GM12865 (cell line): ENCODE data around the gene DENND2C.
"Not testable (repeated sequence)": the region's sequence is repeated elsewhere in the genome, so short reads cannot be mapped to it uniquely, and the experiment has no call there.

Experiments used
- DNase-seq: peaks from one replicate; pipeline ENCODE4 v3.0.0; 2010; ENCODE audit warnings: low read depth
- H3K4me3 ChIP-seq: 2 replicates; pipeline ENCODE4 v1.5.1; 2011; ENCODE audit warnings: mild to moderate bottlenecking, low read depth, low read length, control low read depth
- TF ChIP-seq, protein P1 (sequence below): IDR thresholded peaks from 2 replicates; pipeline ENCODE4 v1.5.1; 2011; ENCODE audit warnings: low read length, control low read depth, low read depth, inconsistent platforms; ENCODE audit not compliant: insufficient read depth; ENCODE audit errors: missing control alignments

Gene DENND2C

DNA sequence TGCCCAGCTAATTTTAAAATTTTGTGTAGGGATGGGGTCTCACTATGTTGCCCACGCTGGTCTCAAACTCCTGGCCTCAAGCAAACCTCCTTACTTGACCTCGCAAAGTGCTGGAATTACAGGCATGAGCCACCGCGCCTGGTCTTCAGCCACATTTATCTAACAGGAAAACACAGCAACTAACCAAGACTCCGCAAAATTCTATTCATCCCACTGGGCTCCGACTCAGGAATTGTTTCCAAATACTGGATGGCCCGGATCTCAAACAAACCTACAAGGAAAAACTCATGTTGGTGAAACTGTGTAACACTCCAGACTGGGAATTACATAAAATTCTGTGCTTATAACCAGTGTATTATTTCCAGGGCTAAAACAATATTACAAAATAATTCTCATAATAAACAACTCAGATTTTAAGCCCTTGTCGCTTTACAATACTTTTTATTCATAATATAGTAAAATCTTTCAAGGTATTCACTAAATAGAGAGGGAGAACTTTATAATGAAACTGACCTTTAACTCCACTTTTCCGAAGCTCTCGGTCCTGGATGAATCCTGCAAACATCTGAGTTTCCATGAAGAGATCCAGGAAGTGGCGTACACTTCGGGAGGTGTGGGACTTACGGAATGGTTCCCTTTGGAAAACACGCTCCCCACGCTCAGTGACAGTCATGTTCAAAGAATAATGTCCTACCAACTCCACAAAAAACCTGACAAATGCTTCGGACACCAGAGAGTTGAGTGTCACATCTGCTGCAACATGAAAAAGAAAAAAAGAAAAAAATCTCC is 82.5 kb downstream of the DENND2C start:
- DNase-seq, result no peak
- TF ChIP-seq, protein P1, sequence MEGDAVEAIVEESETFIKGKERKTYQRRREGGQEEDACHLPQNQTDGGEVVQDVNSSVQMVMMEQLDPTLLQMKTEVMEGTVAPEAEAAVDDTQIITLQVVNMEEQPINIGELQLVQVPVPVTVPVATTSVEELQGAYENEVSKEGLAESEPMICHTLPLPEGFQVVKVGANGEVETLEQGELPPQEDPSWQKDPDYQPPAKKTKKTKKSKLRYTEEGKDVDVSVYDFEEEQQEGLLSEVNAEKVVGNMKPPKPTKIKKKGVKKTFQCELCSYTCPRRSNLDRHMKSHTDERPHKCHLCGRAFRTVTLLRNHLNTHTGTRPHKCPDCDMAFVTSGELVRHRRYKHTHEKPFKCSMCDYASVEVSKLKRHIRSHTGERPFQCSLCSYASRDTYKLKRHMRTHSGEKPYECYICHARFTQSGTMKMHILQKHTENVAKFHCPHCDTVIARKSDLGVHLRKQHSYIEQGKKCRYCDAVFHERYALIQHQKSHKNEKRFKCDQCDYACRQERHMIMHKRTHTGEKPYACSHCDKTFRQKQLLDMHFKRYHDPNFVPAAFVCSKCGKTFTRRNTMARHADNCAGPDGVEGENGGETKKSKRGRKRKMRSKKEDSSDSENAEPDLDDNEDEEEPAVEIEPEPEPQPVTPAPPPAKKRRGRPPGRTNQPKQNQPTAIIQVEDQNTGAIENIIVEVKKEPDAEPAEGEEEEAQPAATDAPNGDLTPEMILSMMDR, result no peak
- no peak overlapping the region for H3K4me3 ChIP-seq

DNA sequence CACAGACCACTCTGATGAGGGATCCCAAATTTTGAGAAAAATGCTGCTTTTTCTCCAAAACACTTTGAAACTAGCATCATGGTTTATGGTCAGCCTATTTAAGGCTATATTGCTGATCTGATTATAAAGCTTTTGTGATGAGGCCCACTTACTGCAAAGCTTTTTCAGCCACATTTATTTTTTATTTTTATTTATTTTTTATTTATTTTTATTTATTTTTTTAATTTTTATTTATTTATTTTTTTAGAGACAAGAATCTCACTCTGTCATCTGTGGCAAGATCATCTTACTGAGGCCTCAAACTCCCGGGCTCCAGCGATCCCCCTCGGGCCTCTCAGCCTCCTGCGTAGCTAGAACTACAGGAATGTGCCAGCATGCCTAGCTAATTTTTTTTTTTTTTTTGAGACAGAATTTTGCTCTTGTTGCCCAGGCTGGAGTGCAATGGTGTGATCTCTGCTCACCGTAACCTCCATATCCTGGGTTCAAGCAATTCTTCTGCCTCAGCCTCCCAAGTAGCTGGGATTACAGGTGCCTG is 83.3 kb downstream of the DENND2C start:
- TF ChIP-seq, protein P1, result no peak
- no peak overlapping the region for H3K4me3 ChIP-seq
- DNase-seq, result no peak

DNA sequence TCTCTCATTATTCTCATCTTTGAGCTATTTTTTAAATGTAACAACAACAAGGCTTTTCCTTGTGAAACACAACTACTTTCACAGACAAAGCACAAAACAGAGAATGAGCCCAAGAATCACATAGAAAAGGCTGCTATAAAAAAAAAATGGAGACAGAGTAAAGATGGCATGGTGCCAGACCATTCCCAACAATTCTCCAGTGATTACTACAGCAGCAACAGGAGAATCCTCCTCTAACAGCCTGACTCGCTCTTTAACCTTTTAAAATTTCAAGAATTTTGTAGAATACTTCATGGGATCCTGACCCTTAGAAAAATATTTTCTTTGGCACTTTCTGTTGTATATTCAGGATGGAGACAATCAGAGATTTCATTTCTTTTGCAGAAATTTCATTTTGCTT is 84.6 kb downstream of the DENND2C start:
- no peak overlapping the region for H3K4me3 ChIP-seq
- no peak for DNase-seq
- TF ChIP-seq, protein P1, result no peak

DNA sequence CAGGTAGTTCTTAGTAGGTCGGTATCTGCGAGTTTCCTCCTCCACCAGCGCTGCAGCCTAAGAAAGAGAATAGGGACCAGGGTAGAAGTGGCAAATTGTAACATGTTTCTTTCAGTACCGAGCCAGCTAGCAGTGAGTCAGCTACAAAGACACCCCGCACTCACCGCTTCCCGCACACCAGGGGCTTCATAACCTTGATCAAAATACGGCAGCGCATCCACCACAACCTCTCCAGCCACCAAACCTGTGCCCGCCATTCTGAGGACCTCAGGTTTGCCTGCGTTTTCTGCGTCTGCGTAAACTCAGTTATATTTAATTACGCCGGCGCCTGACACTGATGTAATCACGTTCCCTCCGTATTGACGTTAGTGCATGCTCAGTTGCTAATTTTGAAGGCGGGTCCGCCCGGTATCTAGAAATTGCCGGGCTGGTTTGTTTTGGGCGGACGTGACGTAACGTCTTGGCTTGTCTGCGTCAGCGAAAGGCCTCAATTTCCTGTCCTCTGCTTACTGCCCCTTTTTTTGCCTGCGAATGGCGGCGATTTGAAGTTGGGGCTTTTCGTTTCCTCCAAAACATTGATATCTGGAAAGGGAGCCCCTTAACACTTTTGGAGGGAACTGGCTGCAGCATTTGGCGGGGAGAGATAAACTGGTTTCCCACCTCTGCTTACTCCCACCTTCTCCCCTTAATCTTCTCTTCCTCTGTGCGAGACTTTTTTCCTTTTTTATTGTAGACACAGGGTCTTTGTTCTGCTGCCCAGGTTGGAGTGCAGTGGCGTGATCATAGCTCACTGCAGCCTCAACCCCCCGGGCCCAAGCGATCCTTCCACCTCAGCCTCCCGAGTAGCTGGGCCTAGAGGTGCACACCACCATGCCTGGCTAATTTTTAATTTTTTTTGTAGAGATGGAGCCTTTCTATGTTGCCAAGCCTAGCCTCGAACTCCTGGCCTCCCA is 88.2 kb downstream of the DENND2C start, which contains the start of gene BCAS2:
TSS of gene BCAS2 (minus strand) at position 281 of the 953 bp plus-strand sequence. CDS start at position 257, 24 bp downstream.
- H3K4me3 ChIP-seq, result peak within 1 kb of the TSS; percentile 78
- peak; percentile 98 for DNase-seq

DNA sequence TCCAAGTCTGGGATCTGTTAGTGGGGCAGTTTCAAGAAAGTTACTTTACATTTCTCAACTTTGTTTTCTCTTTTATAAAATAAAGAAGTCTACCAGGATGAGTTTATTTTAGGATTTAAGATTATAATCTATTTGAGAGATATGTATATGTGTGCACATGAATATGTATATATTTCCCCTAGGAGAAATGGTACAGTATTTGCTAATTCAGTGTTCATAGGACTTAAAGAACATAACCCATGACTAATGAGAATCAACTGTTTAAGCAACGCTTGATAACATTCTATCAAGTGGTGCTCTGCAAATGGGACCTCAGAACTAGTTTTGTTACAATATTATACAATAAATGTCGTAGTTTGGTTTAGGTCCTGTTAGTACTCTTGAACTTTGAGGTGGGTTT is 95.5 kb downstream of the DENND2C start:
- no peak for DNase-seq
- TF ChIP-seq, protein P1, result no peak
- no peak overlapping the region for H3K4me3 ChIP-seq

More for the DNA sequence above, 88.2 kb downstream of the DENND2C start, which contains the start of gene BCAS2:
- TF ChIP-seq, protein P1, result no peak

DNA sequence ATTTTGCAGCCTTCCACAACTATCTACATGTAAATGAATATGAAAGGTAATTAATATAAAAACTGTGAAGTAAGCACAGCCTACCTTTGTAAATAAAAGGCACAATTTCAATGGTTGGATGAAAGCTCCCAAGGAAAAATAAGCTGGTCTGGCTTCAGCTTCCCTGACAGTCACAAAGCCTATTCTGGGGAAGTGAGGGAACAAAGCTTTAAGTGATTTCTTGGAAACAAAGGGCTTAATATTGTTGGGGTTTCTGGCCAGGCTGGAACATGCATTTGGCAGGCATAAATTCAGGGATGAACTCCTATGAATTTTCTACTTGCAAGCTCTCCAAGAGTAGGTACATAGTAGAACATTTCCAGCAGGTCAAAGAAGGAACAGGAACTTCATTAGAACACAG is 105.7 kb downstream of the DENND2C start:
- no peak overlapping the region for H3K4me3 ChIP-seq
- no peak for DNase-seq
- TF ChIP-seq, protein P1, result no peak

DNA sequence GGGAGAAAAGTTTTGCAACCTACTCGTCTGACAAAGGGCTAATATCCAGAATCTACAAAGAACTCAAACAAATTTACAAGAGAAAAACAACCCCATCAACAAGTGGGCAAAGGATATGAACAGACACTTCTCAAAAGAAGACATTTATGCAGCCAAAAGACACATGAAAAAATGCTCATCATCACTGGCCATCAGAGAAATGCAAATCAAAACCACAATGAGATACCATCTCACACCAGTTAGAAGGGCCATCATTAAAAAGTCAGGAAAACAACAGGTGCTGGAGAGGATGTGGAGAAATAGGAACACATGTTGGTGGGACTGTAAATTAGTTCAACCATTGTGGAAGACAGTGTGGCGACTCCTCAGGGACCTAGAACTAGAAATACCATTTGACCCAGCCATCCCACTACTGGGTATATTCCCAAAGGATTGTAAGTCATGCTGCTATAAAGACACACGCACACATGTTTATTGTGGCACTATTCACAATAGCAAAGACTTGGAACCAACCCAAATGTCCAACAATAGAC is 106.8 kb downstream of the DENND2C start:
- DNase-seq, H3K4me3 ChIP-seq: not testable (repeated sequence)
